Ectodermal cell (in vitro differentiated cells): ENCODE data around the gene MAGI1.

ENCODE experiments used
- H3K27ac ChIP-seq: 2 replicates; pipeline ENCODE4 v1.7.0; 2013; ENCODE audit warnings: mild to moderate bottlenecking, low read depth, low read length; ENCODE audit not compliant: insufficient read depth, poor library complexity, severe bottlenecking
- H3K27me3 ChIP-seq: 2 replicates; pipeline ENCODE4 v1.7.0; 2013; ENCODE audit warnings: mild to moderate bottlenecking, low read length; ENCODE audit not compliant: insufficient read depth, control insufficient read depth, poor library complexity, severe bottlenecking
- H3K36me3 ChIP-seq: one replicate; pipeline ENCODE4 v1.7.0; 2013; ENCODE audit warnings: low read length; ENCODE audit not compliant: control insufficient read depth, insufficient read depth
- H3K4me1 ChIP-seq: one replicate; pipeline ENCODE4 v1.7.0; 2013; ENCODE audit warnings: low read length; ENCODE audit not compliant: control insufficient read depth, insufficient read depth
- H3K4me3 ChIP-seq: 2 replicates; pipeline ENCODE4 v1.7.0; 2013; ENCODE audit warnings: low read depth, low read length, control low read depth; ENCODE audit not compliant: insufficient read depth
- H3K9me3 ChIP-seq: 2 replicates; pipeline ENCODE4 v1.7.0; 2013; ENCODE audit warnings: mild to moderate bottlenecking, low read length, moderate library complexity; ENCODE audit not compliant: control insufficient read depth
- WGBS, 2 experiments: methylation state at CpG; one replicate each; pipeline ENCODE4 v1.1.7; 2013; ENCODE audit warnings: missing lambda C conversion rate in 2 of 2; 5-methylcytosine and 5-hydroxymethylcytosine counted together

MAGI1 gene

DNA sequence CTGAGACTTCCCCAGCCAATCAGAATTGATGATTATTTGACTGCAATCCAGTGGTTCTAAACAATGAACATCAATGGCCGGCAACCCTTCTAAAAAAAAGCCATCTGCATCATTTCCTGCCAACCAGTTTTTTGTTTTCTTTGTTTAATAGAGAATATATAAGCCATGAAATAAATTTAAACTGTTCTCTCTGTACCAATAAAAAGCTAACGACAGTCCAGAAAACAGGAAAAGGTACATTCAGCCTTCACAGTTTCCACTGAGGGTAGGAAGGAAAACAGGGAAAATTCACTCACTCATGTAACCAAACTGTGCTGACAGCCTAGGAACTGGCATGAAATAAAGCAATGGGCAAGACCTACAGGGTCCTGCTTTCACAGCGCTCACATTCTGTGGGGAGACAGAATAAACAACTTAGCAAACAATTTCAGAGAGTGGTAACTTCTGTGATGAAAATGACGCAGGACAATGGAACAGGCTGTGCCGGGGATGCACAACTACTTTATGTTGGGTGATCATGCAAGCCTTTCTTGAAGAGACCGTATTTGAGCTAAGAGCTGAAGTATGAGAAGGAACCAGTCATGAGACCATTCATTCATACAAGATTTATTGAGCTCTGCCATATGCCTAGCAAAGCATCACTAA is 630.1 kb downstream of the MAGI1 start:
- Histone ChIP-seq H3K9me3 (no peaks in the 10 kb centered on the region), H3K4me1 (peaks cover 4% of the 10 kb centered on the region), H3K4me3 (no peak overlapping the region), H3K27me3 (no peaks in the 10 kb centered on the region), H3K36me3 (no peaks in the 10 kb centered on the region), H3K27ac (no peak overlapping the region)
- WGBS, 2 experiments: 81 to 98% methylated on average over 5 to 6 of the region's 6 CpGs

DNA sequence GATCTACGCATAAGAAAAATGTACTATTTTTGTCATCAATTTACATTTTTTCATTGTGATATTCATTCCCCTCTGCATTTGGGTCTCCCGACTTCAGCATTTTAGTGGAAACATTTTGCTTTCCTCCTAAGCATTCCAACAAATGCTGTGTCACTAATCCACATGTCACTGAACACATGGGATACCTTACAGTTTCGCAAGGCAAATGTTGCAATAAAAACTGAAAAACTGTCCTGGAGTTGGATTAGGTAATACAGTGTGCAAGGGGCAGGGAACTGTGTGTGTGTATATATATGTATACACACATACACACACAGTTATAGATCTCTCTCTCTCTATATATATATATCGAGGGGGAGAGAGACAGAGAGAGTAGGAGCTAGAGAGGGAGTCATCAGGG is 632.2 kb downstream of the MAGI1 start:
- no peaks in the 10 kb centered on the region for H3K9me3 ChIP-seq
- H3K4me3 ChIP-seq: no peak overlapping the region
- H3K27me3 ChIP-seq: no peaks in the 10 kb centered on the region
- WGBS, 2 experiments: 90 to 98% methylated on average over 2 to 4 of the region's 4 CpGs
- H3K36me3 ChIP-seq: no peaks in the 10 kb centered on the region
- peaks cover 17% of the 10 kb centered on the region for H3K4me1 ChIP-seq
- H3K27ac ChIP-seq: no peak overlapping the region

DNA sequence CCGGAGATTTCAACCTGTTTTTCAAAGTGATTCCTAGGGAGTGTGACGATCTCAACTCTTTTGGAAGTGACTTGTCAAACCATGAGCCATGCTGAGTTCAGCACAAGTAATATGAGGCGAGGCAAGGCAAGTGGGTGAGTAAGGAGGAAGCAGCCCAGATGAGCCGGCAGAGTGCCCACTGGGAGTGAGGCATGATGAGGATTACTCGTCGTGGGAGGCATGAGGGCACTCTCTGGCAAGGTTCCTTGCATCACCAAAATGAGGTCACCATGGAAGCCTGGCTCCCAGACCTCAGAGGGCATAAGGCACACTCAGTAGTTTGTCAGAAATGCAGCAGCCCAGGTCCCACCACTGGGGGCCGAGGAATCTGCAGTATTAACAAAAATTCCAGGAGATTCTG is 636.1 kb downstream of the MAGI1 start:
- Histone ChIP-seq H3K36me3 (no peaks in the 10 kb centered on the region), H3K4me1 (peaks cover 42% of the 10 kb centered on the region), H3K27ac (peak overlapping the region; percentile 27), H3K9me3 (no peaks in the 10 kb centered on the region), H3K27me3 (no peaks in the 10 kb centered on the region), H3K4me3 (no peak overlapping the region)
- WGBS, 2 experiments: 63 to 67% methylated on average over 7 of the region's 7 CpGs

DNA sequence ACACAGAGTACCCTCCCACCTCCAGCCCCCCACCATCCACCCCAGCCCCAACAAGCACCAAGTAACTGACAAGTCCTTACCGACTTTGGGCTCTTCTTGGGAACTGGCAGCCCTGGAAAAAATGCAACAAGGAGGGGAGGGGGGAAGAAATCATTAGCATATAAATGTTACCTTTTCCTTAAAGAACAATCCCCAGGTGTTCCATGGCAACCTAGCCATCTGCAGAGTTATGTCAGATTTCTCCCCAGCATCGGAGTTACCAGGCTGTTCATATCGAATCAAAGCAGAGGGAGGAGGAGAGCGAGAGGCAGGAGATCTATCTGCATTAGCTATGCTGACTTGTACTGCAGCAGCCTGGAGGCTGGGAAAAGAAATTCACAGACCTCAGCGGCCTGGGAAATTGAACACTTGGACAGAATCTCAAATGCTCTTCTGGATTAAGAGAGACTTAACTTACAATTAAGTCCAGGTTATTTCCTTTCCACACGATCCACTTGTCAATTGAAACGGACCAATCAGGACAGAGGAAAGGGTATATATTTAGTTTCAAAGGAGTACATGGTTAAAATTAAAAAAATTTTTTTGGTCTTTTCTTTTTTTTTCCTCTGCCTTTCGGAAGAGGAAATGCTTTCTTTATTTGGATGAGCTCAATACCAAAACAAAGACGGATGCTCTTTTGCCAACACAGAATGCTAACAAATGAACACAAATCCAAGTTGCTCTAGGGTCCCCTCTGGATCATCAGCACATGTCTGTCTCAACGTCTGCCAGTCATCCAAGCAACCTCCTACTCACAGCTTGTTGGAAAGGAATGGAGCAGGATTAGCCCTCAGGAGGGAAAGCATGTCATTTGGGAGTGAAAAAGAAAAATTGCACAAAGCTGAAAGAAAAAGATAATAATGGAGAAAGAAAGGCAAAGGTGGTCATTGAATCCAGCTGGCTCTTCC is 637.1 kb downstream of the MAGI1 start:
- Histone ChIP-seq H3K27ac (peak overlapping the region; percentile 76), H3K9me3 (no peaks in the 10 kb centered on the region), H3K27me3 (no peaks in the 10 kb centered on the region), H3K4me1 (peaks cover 42% of the 10 kb centered on the region), H3K36me3 (no peaks in the 10 kb centered on the region), H3K4me3 (no peak overlapping the region)
- WGBS, 2 experiments: 14 to 21% methylated on average over 7 to 10 of the region's 10 CpGs

DNA sequence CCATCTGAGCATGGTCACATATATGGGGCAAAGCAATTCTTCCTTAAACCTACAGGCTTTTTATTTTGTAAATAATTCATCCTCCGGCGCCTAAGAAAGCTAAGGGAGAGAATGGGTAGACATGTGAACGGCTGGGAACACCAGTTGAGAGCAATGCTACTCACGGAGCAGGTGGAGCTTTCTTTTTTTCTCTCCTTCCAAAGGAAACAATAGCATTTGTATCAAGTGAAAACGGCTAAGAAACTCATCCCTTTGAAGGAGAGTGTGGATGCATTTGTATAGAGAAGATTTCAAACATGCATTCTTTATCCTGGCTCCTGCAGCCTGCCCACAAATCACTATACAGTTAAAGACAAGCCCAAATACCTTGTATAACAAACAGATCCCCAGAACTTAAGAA is 637.8 kb downstream of the MAGI1 start:
- Histone ChIP-seq H3K9me3 (no peaks in the 10 kb centered on the region), H3K27ac (peak overlapping the region; percentile 56), H3K36me3 (no peaks in the 10 kb centered on the region), H3K4me1 (peaks cover 42% of the 10 kb centered on the region), H3K4me3 (no peak overlapping the region), H3K27me3 (no peaks in the 10 kb centered on the region)
- WGBS, 2 experiments: 4 to 10% methylated on average over 4 to 5 of the region's 5 CpGs

DNA sequence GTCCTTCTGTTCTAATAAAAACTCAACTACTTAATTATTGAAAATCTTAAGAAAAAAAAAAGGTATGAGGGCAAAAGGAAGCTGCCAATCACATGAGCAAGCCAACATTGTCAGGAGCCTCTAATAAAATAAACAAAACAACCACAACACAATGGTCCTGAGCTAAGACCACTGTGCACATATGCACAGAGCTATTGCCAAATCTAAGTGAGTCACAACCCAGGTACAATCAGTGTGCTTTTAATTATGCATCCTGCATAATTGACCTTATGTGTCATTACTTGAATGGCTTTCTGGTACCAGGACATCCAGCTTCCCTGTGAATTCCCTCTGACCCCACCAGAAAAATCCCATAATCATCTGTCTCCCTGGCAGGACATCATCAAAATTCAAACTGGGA is 639.8 kb downstream of the MAGI1 start:
- no peak overlapping the region for H3K27ac ChIP-seq
- H3K36me3 ChIP-seq: no peaks in the 10 kb centered on the region
- H3K9me3 ChIP-seq: no peaks in the 10 kb centered on the region
- H3K27me3 ChIP-seq: no peaks in the 10 kb centered on the region
- peaks cover 42% of the 10 kb centered on the region for H3K4me1 ChIP-seq
- H3K4me3 ChIP-seq: no peak overlapping the region

DNA sequence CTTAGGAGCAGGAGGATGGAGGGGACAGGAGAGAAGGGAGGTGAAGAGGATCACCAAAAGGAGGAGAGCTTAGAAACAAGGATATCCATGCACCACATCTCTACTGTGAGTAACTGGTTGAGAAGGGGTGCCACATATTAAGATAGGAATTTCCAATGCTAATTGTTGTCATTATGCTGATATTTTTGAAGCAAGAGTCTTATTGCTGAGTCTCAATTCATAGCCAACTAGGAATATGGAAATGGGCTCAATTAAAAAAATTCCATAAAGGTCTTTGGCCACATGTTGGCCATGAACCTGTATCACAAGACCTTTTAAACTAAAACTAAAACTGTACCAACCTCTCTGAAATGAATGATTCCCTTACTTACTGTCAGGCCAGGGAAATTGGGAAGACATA is 642.6 kb downstream of the MAGI1 start:
- Histone ChIP-seq H3K27ac (no peak overlapping the region), H3K4me1 (peaks cover 22% of the 10 kb centered on the region), H3K9me3 (no peaks in the 10 kb centered on the region), H3K4me3 (no peak overlapping the region), H3K27me3 (no peaks in the 10 kb centered on the region), H3K36me3 (no peaks in the 10 kb centered on the region)

DNA sequence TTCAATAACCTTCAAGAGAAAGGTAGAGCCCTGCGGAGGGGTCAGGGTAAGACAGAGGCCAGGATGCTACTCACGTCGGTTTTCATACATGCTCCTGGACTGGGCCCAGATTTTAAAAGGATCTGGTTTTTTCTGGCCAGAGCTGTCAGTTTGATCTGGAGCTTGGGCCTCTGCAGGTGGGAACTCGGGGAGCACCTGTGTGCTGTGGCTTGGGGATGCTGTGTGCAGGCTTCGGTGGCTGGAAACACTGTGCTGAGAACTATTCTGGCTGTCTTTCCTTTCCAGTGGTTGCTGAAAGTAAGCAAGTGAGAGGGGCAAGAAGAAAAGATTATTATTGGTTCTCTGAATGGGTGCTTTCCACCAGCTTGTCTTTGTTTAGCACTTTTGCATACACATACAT is 647.6 kb downstream of the MAGI1 start:
- H3K4me1 ChIP-seq: no peaks in the 10 kb centered on the region
- no peak overlapping the region for H3K4me3 ChIP-seq
- H3K27me3 ChIP-seq: no peaks in the 10 kb centered on the region
- H3K9me3 ChIP-seq: no peaks in the 10 kb centered on the region
- WGBS, 2 experiments: 89 to 90% methylated on average over 5 of the region's 5 CpGs
- no peak overlapping the region for H3K27ac ChIP-seq
- H3K36me3 ChIP-seq: no peaks in the 10 kb centered on the region

DNA sequence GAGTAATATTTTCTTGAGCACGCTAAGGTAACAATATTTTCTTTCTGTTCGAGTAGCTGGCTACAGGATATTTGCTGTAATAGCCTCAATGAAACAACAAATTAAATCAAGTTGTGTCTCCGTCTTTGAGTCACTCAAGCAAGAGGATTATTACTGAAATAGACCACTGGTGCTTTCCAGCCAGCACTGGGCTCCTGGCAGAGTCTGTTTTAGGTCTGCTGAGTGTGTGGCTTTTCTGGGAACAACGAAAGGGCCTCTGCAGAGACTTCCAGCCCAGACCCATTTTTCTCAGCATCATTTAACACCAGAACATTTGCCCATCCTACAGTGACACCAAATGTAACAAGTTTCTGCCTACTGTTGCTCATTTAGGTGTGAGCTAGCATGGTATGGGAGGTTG is 652.9 kb downstream of the MAGI1 start:
- no peak overlapping the region for H3K27ac ChIP-seq
- no peaks in the 10 kb centered on the region for H3K27me3 ChIP-seq
- H3K36me3 ChIP-seq: peaks cover 15% of the 10 kb centered on the region
- no peaks in the 10 kb centered on the region for H3K9me3 ChIP-seq
- H3K4me3 ChIP-seq: no peak overlapping the region
- 90 to 91% methylated on average over 4 of the region's 4 CpGs for WGBS, 2 experiments
- H3K4me1 ChIP-seq: no peaks in the 10 kb centered on the region

DNA sequence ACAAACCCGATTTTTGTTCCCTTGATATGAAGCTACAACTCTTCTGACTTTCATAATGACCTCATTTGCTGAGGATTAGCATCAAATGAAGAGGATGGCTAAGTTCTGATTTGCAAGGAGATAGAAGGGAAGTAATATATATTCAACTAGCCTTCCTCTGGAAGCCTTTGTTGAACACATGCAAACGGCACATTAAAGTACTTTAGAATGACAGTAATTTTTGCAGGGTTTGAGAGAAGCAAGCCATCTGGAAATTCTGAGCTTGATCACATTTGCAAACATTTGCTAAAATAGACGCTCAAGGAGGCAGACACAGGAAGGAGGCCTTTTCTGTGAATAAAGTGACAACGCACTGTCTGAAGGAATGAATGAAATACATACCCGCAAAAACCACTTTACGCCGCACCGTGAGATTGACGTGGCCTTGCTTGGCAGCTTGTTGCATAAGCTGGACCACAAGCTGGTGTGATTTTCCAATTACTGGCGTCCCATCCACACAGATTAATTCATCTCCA is 657.2 kb downstream of the MAGI1 start:
- Histone ChIP-seq H3K9me3 (no peaks in the 10 kb centered on the region), H3K4me3 (no peak overlapping the region), H3K27me3 (no peaks in the 10 kb centered on the region), H3K36me3 (peaks cover 15% of the 10 kb centered on the region), H3K27ac (no peak overlapping the region), H3K4me1 (no peaks in the 10 kb centered on the region)
- 95 to 96% methylated on average over 10 of the region's 10 CpGs for WGBS, 2 experiments
